Bronchial epithelial cell (primary cell): ENCODE results near the gene ICAM2. TPM values are rescaled to one million over a fixed set of nuclear protein-coding genes. Genes with fewer than 3 reads are reported as not detected.

Source experiments
- DNase-seq: peaks from one replicate; pipeline ENCODE4 v3.0.0-alpha.2; 2010; ENCODE audit warnings: low read depth
- FAIRE-seq: peaks from 2 replicates; lab custom pipeline; 2011; peaks lifted over from hg19 to GRCh38; lab: Jason Lieb, UNC
- H3K27me3 ChIP-seq: 2 replicates; pipeline ENCODE4 v1.5.1; 2011; ENCODE audit warnings: low read length; ENCODE audit not compliant: control insufficient read depth, insufficient read depth
- H3K36me3 ChIP-seq: 2 replicates; pipeline ENCODE4 v1.5.1; 2011; ENCODE audit warnings: low read length; ENCODE audit not compliant: control insufficient read depth, insufficient read depth
- H3K4me3 ChIP-seq: 2 replicates; pipeline ENCODE4 v1.5.1; 2011; ENCODE audit warnings: mild to moderate bottlenecking, low read depth, low read length, control low read depth
- total RNA-seq: library from RNA; depleted of rRNA; stranded (reverse); fragments of >200 nt; gene quantifications from 2 replicates; pipeline ENCODE4 v1.2.1, GENCODE V29; 2014
- TF ChIP-seq, protein P1 (sequence below): IDR thresholded peaks from 2 replicates; pipeline ENCODE4 v1.5.1; 2011; ENCODE audit warnings: mild to moderate bottlenecking, moderate library complexity, low read length, control low read depth, inconsistent platforms; ENCODE audit not compliant: insufficient read depth, severe bottlenecking

ICAM2 gene
- total RNA-seq, 1 donor from 2014 or later = 0.26 TPM

DNA sequence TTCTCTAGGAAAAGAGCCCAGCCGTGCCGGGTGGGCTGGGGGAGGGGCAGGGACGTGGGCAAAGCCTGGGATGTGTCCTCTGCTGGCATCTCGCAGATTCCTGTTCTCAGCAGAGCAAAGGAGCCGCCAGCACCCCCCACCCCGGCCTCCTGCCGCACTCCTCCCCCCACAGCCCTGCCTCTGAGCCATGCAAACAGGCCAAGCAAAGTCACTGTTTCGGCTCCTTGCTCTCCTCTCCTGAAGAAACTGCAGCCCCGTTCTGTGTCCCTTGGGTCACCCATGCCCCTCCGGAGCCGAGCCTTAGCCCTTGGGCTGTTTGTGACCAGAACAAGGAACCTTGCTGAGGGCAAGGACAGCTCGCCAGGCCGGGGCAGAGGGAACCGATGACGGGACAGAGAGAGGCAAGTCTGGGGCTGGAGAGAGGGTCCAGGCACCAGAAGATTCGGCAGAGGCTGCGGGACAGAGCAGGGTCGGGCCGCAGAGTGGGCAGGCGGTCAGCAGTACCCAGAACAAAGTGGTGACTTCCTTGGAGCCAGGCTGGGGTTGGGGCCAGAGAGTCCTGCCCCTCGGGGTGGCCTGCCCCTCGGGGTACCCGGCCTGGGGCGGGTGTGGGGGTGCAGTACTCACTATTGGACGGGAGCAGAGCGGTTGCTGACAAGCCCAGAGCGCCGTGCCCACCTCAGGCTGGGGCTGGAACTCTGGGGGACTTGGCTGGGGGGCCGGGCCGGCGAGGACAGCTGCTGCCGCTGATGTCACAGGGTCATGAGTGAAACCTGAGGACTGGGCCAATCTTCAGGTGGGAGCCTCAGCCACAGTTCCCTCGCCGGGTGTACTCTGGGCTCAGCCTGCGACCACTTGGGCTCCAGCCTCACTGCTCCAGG, 31.5 kb downstream of the ICAM2 start:
- Histone ChIP-seq H3K36me3 (no peaks in the 10 kb centered on the region), H3K27me3 (peaks cover 15% of the 10 kb centered on the region), H3K4me3 (no peak overlapping the region)
- TF ChIP-seq, protein P1, sequence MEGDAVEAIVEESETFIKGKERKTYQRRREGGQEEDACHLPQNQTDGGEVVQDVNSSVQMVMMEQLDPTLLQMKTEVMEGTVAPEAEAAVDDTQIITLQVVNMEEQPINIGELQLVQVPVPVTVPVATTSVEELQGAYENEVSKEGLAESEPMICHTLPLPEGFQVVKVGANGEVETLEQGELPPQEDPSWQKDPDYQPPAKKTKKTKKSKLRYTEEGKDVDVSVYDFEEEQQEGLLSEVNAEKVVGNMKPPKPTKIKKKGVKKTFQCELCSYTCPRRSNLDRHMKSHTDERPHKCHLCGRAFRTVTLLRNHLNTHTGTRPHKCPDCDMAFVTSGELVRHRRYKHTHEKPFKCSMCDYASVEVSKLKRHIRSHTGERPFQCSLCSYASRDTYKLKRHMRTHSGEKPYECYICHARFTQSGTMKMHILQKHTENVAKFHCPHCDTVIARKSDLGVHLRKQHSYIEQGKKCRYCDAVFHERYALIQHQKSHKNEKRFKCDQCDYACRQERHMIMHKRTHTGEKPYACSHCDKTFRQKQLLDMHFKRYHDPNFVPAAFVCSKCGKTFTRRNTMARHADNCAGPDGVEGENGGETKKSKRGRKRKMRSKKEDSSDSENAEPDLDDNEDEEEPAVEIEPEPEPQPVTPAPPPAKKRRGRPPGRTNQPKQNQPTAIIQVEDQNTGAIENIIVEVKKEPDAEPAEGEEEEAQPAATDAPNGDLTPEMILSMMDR = no peak
- FAIRE-seq (no peak), DNase-seq (no peak)

DNA sequence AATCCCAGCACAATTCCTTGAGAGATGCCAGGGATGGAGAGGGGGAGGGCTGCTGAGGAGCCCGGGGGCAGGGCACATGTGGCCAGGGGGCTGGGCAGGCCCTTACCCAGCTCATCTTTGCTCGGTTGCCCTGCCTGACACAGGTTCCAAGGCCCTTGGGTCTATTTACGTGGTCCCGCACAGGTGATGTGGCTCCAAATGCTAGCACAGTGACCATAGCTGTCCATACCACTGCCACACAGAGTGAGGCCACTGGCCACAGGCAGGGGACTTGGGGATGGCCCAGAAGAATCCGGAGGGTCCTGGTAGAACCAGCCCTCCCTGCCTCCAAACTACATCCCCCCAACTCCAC, 32.3 kb downstream of the ICAM2 start:
- DNase-seq = no peak
- FAIRE-seq = no peak
- TF ChIP-seq, protein P1 = no peak
- H3K36me3 ChIP-seq = no peaks in the 10 kb centered on the region
- H3K4me3 ChIP-seq = no peak overlapping the region
- peaks cover 15% of the 10 kb centered on the region for H3K27me3 ChIP-seq

DNA sequence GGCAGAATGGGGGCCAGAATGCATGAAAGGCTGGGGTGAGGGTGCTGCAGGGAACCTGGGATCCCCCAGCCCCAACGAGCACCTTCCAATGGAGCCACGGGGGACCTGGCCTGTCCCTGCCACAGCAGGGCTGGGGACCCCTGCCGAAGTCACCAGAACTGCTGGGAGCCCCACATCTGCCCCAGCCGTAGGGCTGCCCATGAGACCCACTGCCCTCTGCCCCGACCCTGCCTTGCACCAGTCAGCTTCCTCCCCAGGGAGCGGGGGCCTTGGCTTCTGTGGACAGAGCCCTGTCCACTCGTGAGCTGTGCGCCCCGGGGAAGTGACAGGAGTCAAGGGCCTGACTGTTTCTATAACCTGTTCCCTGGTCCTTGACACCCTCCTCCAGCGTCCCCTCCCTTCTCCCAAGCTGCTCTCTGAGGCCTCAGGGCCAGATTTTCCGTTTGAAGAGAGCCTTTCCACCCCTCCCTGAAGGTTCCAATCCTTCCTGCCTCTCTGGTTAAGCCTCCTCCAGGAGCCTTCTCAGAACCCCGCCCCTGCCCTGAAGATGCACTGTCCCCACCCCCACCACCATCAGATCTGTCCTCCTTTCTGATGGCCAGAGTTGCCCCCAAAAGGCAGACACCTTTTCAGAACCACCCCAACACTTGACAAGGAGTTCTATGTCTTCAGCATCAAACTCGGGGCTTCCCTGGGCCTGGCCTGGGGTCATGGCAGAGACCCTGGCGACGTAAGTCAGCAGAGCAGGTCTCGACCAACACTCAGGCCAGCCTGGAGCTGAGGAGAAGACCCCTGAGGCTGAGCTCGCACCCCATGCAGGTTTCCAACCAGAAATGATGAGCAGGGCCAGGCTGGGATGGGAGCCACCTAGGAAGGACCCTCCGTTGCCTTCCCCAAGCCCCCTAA, 33.0 kb downstream of the ICAM2 start:
- DNase-seq (no peak), FAIRE-seq (no peak)
- H3K4me3 ChIP-seq = no peak overlapping the region
- TF ChIP-seq, protein P1 = no peak
- no peaks in the 10 kb centered on the region for H3K36me3 ChIP-seq
- peaks cover 15% of the 10 kb centered on the region for H3K27me3 ChIP-seq

DNA sequence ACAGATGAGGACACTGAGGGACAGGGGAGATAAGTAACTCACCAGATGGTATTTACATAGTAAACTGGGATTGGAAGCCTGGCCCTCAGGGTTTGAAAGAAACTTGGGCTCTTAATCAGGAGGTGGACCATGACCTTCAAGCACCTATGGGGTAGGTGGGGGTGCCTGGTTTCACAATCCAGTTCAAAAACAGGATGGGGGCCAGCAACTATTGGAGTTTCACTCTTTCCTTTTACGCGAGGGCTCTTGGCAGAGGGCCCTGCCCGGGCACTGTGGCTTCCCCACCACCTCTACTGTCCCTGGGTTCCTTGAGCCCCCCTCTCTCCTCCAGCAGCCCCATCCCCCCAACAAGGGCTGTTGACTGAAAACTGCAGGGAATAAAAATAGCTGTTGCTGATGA, 33.6 kb downstream of the ICAM2 start:
- peaks cover 13% of the 10 kb centered on the region for H3K27me3 ChIP-seq
- FAIRE-seq (no peak), DNase-seq (no peak)
- H3K4me3 ChIP-seq = no peak overlapping the region
- no peaks in the 10 kb centered on the region for H3K36me3 ChIP-seq
- TF ChIP-seq, protein P1 = no peak

DNA sequence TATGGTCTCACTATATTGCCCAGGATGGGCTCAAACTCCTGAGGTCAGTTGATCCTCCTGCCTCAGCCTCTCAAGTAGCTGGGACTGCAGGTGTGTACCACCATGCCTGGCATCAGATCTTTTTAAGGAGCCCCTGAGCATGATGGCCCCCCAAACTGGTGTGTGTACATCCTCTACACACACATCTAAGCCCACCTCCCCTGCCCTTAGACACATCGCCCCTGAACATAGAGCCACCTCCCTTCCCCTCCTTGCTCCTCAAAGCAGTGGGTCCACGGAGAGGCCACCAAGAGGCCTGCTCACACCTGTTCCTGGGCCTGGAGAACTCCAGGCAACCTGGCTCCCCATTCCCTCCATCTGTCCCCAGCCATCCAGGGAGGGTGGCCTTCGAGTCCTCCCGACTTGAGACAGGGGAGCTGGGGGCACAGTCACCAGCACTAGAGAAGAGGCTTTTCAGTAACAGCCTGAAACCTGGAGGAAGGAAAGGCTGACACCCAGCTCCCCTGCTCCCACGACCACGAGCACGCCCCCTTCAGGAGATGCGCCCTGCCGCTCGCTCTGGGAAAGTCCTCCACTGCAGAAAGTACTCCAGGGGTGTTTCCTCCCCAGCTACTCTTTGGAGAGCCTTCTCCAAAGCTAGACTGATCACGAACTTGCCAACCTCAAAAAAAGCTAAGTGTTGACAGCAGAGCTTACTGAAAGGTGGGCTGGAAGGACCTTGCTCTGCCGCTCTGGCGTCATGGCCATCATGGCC, 34.9 kb downstream of the ICAM2 start:
- FAIRE-seq (no peak), DNase-seq (no peak)
- TF ChIP-seq, protein P1 = no peak
- H3K27me3 ChIP-seq = peaks cover 8% of the 10 kb centered on the region
- H3K36me3 ChIP-seq = no peaks in the 10 kb centered on the region
- H3K4me3 ChIP-seq = no peak overlapping the region
